ENCODE measurements around the gene ITGB2.

DNA sequence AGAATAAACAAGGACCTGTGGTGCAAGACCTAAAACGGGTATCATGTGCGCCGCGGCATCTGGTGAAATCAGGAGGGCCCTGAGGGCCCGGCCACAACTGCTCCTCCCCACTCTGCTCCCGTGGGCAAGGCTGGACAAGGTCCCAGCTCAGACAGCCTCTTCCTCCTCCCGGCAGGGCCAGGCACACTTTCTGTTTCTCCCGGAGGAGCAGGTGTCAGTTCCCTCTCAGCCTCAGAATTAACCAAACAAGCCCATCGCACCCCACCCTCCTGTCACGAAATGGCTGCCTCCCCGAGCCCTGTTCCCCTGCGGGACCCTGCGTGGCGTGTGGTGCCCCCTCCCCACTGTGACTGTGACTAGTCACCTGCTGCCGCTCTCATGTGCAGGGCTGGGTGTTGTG, 62.4 kb downstream of the ITGB2 start:
- TF ChIP-seq, protein P1, sequence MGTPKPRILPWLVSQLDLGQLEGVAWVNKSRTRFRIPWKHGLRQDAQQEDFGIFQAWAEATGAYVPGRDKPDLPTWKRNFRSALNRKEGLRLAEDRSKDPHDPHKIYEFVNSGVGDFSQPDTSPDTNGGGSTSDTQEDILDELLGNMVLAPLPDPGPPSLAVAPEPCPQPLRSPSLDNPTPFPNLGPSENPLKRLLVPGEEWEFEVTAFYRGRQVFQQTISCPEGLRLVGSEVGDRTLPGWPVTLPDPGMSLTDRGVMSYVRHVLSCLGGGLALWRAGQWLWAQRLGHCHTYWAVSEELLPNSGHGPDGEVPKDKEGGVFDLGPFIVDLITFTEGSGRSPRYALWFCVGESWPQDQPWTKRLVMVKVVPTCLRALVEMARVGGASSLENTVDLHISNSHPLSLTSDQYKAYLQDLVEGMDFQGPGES (IDR thresholded peaks at IDR 0.05; ENCODE audit: low read depth, low read length): no peak
- TF ChIP-seq RCOR1 (IDR thresholded peaks at IDR 0.05; ENCODE audit: low read length) (no peak), GABPA (IDR thresholded peaks at IDR 0.05; ENCODE audit: low read depth) (no peak), JUND (IDR thresholded peaks at IDR 0.05) (no peak), MEF2A (IDR thresholded peaks at IDR 0.05; ENCODE audit: borderline replicate concordance, low read depth) (no peak), POLR2AphosphoS5 (IDR thresholded peaks at IDR 0.05; ENCODE audit: low read depth, low read length) (no peak), YY1 (IDR thresholded peaks at IDR 0.05; ENCODE audit: low read depth) (no peak)
- TF ChIP-seq, protein P2, sequence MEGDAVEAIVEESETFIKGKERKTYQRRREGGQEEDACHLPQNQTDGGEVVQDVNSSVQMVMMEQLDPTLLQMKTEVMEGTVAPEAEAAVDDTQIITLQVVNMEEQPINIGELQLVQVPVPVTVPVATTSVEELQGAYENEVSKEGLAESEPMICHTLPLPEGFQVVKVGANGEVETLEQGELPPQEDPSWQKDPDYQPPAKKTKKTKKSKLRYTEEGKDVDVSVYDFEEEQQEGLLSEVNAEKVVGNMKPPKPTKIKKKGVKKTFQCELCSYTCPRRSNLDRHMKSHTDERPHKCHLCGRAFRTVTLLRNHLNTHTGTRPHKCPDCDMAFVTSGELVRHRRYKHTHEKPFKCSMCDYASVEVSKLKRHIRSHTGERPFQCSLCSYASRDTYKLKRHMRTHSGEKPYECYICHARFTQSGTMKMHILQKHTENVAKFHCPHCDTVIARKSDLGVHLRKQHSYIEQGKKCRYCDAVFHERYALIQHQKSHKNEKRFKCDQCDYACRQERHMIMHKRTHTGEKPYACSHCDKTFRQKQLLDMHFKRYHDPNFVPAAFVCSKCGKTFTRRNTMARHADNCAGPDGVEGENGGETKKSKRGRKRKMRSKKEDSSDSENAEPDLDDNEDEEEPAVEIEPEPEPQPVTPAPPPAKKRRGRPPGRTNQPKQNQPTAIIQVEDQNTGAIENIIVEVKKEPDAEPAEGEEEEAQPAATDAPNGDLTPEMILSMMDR (IDR thresholded peaks at IDR 0.05): no peak
